CD4-positive, alpha-beta T cell treated with Interleukin-4 for 4 hours (primary cell): Measurements from ENCODE around the gene PARK7.
A peak's percentile ranks its signal among the peaks of the same experiment; 100 is the strongest.
"Not testable (repeated sequence)": the region's sequence is repeated elsewhere in the genome, so short reads cannot be mapped to it uniquely, and the experiment has no call there.

ENCODE experiments used
- DNase-seq: peaks from one replicate; pipeline ENCODE4 v3.0.0-alpha.2; 2020

PARK7 gene

GRCh38 chr1:7948960-7949359, 12.6 kb upstream of the PARK7 start:
- peak; percentile 89 for DNase-seq

GRCh38 chr1:7952791-7953190, 8.7 kb upstream of the PARK7 start:
- DNase-seq = not testable (repeated sequence)

- DNase-seq = peak; percentile 79
These were observed 7.5 kb upstream of the PARK7 start for GRCh38 chr1:7953850-7954609.

- no peak for DNase-seq
These were observed 6.8 kb upstream of the PARK7 start for GRCh38 chr1:7954683-7955082.

GRCh38 chr1:7956218-7957032, 5.1 kb upstream of the PARK7 start:
- no peak for DNase-seq

GRCh38 chr1:7960165-7960564, 1.3 kb upstream of the PARK7 start:
- no peak for DNase-seq

- DNase-seq = no peak
These were observed 670 bp upstream of the PARK7 start for GRCh38 chr1:7960867-7961215.

- DNase-seq = peak; percentile 61
These were observed 464 bp downstream of the PARK7 start for GRCh38 chr1:7962014-7962335.

GRCh38 chr1:7962636-7963377, 1.3 kb downstream of the PARK7 start:
- DNase-seq = no peak

- DNase-seq = not testable (repeated sequence)
These were observed 1.8 kb downstream of the PARK7 start for GRCh38 chr1:7963378-7963730.

GRCh38 chr1:7963841-7964240, 2.3 kb downstream of the PARK7 start:
- DNase-seq = not testable (repeated sequence)

GRCh38 chr1:7964476-7964875, 3.0 kb downstream of the PARK7 start:
- no peak for DNase-seq

- no peak for DNase-seq
These were observed 5.7 kb downstream of the PARK7 start for GRCh38 chr1:7967196-7967595.

- no peak for DNase-seq
These were observed 6.1 kb downstream of the PARK7 start for GRCh38 chr1:7967651-7968050.

GRCh38 chr1:7970246-7970645, 8.7 kb downstream of the PARK7 start:
- no peak for DNase-seq

GRCh38 chr1:7971024-7971423, 9.5 kb downstream of the PARK7 start:
- DNase-seq = no peak

- DNase-seq = no peak
These were observed 10.8 kb downstream of the PARK7 start for GRCh38 chr1:7972285-7972684.

GRCh38 chr1:7973086-7973485, 11.6 kb downstream of the PARK7 start:
- no peak for DNase-seq

GRCh38 chr1:7975212-7975865, 13.8 kb downstream of the PARK7 start:
- peak; percentile 18 for DNase-seq

GRCh38 chr1:7980984-7981383, 19.5 kb downstream of the PARK7 start:
- no peak for DNase-seq

- DNase-seq = no peak
These were observed 21.7 kb downstream of the PARK7 start for GRCh38 chr1:7983086-7983778.

- no peak for DNase-seq
These were observed 23.3 kb downstream of the PARK7 start for GRCh38 chr1:7984811-7985210.
